Activated effector memory CD4-positive, alpha-beta T cell treated with Interleukin-2 at 50 U/mL for 16 hours (primary cell): ENCODE measurements around the gene TAOK1.
A peak's percentile ranks its signal among the peaks of the same experiment; 100 is the strongest.

Source experiments
- DNase-seq: peaks from one replicate; pipeline ENCODE4 v3.0.0-alpha.2; 2020

Gene TAOK1

DNA sequence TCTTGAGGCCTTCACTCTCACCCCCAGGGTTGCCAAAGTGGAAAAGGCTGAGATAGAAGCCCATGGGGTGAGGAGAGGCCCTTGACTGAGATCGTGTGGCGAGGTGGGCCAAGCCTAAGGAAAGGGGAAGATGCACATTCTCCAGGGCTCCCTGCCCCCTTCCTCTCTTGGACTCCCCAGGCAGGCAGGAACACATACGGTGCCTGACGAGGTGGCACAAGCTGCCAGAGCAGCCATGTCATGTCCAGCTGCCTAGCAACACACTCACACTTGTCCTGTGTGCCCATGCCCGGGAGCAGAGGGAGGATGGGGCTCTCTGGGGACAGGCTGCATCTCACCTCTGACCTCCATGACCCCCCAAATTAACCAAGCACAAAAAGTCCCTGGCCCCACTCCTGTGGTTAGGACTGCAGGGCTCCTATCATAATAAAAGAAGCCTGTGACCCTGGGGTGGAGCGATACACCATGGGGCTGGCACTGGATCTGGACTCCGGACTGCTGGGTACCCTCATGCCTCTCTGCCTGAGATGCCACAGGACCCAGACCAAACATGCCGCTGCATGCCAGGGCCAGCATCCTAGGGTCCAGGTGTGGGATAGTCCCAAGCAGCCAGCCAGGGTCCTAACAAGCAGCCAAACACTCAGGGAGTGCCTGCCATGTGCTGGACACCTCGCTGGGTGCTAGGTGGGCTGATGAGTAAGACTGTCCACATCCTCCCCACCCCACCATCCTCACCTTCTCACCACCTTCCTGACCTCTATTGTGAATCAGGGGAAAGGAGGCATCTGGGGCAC, 196.7 kb downstream of the TAOK1 start:
- no peak for DNase-seq

DNA sequence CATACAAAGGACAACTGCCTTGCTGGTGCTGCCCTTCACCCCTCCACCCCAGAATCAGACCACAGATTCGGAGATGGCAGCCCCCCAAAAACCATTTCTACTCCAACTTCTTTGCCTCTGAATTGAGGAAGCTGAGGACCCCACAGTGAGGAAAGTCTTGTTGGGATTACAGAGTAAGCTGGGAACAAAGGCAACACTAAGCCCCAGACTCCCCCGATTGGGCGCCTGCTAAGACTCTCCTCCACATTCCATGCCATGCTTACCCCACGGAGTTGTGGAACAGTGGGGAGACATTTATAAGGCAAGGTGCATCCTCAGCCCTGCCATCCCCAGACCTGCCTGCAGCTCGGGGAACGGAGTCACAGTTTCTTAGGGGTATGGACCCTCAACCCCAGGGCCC, 197.4 kb downstream of the TAOK1 start:
- no peak for DNase-seq

GRCh38 chr17:29588017-29588561, 197.9 kb downstream of the TAOK1 start:
- no peak for DNase-seq

DNA sequence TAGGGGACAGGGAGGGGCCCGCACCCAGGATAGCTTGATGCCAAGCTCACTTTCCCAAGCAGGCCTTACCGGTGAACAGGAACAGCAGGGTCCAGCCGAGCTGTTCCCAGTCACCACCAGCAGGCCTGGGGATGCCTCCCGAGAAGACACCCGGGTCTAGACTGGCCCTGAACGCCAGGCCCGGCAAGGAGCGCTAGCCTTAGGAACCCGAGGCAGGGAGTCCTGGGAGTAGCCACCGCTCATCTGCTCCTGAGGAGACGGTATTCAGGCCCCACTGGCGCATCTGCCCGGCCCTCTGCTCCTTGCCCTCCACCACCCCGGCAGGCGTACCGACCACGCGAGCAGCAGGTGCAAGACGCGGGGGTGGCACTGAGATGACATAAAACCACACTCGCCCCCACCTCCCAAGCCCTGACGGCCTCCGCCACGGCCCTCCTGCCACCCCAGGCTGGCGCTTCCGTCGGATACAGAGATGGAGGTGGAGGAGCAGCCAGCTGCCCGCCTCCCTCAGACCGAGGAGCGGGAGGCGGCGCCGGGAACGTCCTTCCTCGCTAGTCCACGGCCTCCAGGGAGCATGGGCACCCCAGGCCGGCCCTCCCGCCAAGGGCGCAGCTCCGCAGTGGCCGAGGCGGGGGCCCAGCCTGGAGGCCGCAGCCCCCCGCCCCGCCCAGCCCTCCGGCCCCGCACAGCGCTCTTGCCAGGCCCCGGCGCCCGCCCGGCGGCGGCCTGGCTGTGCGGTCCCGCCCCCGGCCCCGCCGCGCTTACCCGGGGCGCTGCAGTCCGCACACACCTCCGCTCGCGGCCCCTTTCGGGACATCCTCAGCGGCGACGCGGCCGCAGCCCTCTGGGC, 198.6 kb downstream of the TAOK1 start:
- no peak for DNase-seq

- peak; percentile 78 for DNase-seq
Measured at GRCh38 chr17:29589524-29590410, 199.6 kb downstream of the TAOK1 start, which contains the start of gene GIT1. GIT1 (minus strand) TSS chr17:29589648; CDS start chr17:29589378, 270 bp downstream.

DNA sequence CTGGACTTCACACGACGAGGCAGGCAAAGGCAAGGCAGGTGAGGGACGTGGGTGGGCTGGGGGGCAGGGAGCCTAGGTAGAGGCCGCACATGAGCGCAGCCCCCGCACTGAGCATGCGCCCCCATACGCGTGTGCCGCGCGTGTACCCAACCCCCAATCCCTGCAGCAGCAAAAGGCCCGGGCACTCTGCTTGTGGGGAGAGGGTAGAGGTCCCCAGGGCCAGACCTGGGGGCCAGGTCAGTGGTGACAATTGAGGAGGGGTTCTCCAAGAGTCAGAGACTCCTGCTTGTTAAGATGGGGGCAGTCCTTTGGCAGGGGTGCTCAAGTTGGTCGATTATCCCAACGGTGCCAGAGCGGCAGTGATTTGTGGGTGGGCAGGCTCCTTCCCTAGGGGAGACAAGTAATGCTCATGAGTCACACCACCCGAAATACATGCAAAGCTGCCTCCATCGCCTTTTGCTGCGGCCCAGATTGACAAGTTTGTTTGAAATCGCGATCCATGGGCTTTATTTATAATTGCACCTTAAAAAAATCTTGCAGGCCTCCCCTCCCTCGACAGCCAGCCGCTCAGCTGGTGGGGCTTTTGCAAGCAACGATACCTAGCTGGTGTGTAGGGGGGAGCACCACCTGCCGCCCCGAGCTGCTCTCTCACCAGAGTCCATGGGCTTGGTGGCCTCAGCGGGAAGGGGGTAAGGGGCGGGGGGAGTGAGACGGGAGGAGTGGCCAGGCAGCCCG, 200.4 kb downstream of the TAOK1 start:
- DNase-seq = no peak

DNA sequence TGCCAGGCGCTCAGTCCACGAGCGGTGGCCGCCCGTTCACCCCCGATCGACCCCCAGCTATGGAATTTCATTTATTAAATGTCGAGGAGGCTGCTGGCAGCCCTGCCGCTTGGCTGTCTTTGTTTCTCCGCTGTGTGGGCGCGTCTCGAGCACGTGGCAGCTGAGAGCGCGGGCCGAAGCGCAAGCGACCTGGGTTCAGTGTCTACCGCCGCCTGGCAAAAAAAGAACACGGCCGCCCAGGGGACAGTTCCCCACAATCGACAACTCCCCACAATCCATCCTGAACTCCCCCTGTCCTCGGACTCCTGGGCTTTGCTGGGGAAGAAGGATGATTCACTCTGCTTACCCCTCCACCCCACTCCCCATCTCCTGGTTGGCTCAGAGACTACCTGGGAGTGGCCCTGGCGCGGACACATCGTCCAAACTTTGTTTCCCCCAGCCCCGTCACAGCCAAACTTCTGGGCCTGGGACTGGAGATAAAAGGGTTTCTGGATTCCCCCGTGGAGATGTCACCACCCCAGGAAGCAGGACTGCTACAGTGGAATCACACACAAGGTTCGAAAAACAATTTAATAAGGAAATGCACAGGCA, 201.1 kb downstream of the TAOK1 start:
- no peak for DNase-seq

DNA sequence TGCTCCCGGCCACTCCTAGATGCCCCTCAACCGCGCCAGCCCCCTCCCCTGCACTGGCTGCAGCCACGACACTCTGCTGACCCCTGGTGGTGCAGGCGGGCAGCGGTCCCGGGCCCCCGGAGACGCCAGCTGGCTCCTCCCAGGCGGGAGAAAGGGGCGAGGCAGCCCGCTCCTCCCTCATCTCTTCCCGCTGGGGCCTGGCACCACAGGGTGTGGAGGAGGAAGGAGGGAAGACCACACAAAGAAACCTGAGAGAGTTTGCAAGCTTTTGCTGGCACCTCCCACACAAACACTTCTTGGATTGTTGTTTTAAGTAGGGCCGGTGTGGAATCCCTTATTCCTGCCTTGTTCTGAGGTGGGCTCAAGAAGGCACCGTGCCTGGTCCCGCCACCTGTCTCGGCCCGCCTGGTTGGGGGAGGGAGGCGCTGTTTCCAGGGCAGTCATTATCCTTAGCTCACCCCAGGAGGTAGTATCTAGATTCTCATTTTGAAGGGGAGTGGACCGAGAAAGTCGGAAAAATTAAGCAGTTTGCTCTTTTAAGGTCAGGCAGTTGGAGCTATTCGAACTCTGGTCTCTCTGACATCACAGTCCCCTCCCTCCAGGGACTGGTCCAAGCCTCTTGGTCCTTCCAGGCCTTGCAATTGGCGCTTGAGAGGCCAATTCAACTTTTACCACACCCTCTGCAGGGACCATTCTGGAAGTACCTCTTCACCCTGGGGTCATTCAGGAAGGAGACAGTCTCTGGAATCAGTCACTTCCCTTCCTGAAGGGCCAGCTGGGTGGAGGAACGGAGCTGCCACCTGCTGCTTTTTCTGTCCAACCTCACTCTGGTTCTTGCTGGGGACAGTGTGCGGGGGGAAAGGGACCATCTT, 201.8 kb downstream of the TAOK1 start:
- DNase-seq = peak; percentile 67

- no peak for DNase-seq
Measured at GRCh38 chr17:29592850-29593551, 202.8 kb downstream of the TAOK1 start, which contains the start of gene ANKRD13B. ANKRD13B (plus strand) TSS chr17:29593132; CDS start chr17:29593622, 490 bp downstream.

DNA sequence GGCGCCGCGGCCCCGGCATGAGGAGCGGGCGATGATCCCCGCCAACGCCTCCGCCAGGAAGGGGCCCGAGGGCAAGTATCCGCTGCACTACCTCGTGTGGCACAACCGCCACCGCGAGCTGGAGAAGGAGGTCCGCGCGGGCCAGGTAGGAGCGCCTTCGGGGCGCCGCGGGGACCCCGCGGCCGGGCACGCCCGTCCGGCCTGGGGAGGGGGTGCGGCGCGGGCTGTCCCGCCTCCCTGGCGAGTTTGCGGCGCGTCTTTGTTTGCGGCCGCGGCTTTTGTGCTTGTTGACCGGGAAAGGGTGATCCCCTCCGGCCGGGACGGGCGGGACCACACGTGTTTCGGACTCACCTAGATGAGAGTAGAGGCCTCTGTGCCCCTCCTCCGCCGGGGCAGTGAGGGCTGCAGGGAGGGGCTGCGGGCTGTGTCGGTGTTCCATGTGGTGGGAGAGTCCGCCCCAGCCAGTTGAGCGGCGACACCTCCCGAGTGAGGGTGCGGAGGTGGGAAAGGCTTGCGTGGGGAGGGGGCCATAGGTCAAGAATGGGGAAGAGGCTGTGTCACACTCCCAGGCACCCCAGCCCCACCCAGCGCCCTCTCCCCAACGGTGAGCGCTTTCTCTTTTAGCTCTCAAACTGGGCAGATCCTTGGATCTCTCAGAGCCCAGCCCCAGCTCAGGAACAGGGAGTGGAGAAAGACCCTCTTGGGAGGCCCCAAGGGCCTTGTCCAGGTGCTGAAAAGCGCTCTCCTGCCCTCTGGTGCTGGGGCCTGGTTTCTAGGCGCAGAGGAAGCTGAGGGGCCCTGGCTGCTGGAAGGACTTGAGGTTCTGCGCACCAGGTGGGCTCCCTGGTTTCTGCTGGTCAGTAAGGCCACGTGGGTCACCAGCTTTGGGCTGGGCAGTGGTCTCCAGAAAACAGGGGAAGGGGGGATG, 203.7 kb downstream of the TAOK1 start:
- no peak for DNase-seq

DNA sequence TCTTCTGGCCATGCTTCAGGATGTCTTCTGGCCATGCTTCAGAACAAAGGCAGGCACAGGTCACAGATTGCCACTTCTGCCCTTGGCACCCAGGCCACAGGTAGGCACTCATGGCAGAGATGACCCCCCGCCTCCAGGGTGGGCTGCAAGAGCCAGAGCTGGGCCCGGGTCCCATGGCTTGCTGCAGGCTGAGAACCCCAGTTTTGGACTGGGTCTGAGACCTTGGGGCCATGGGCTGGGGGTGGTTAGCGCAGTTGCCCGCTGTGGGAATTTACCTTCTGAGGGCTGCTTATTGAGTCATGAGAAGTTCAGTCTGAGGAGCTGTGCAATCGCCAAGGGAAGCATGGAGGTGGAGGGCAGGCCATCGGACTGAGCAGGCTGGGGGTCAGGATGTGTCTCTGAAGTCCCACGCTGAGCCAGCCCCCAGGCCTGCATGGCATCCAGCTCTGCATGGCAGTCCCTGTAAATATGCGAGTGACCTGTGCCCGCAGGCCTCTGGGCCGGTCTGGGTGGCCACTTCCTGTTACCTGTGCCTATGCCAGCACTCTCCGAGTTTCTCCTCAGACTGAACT, 204.4 kb downstream of the TAOK1 start:
- no peak for DNase-seq

- no peak for DNase-seq
Measured at GRCh38 chr17:29595107-29595942, 205.2 kb downstream of the TAOK1 start.

GRCh38 chr17:29595943-29596774, 206.0 kb downstream of the TAOK1 start:
- no peak for DNase-seq

- no peak for DNase-seq
Measured at GRCh38 chr17:29596811-29597210, 206.6 kb downstream of the TAOK1 start.

DNA sequence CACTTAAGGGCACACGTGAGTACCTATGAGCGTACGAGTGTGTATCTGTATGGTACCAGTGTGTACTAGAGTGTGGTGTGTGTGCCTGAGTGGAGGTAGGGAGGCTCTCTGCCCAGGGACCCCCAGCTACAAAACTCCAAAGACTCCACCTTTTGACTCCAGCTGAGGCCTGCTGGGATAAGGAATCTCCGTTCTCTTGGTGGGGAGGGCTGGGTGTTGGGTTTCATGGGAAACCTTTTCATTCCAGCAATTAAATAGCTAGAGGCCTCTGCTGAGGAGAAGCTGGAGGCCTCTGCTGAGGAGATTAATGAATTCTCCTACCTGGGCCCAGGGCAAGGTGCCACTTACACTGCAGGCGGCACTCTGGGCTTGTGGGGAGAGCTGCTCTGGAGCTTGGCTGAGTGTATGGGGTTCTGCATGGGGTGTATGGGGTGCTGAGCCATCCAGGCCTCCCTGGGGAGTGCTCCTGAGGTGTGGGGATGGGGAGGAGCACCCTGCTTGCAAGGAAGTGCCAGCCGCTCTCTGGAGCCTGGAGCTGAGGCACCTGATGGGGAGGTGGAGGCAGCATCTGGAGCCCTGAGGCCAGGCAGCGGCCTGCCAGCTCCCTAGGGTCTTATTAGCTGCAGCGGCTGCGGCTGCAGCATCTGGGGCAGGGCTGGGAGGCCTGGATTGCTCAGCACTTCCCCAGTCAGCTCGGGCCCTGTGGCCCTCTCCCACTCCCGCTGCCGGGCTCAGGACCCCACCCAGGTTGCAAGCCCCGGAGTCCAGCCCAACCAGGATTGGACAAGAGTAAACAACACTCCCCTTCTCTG, 207.4 kb downstream of the TAOK1 start:
- no peak for DNase-seq
